Body of pancreas (tissue), 4 donors: ENCODE data around the gene POR. TPM values are rescaled to one million over a fixed set of nuclear protein-coding genes. Genes with fewer than 3 reads are reported as not detected.
A peak's percentile ranks its signal among the peaks of the same experiment; 100 is the strongest.

Experiments
- ATAC-seq: fragments of 150-250 bp; one replicate; pipeline ENCODE4 v1.9.1; 2016
- DNase-seq, 4 donors: peaks; one replicate each; pipeline ENCODE4 v3.0.0-alpha.2; 2019
- H3K27ac ChIP-seq, 4 donors: fragments of 200-600 bp; sonication (generic); 1 replicate in 3 of 4; 2 replicates in 1 of 4; pipeline versions ENCODE4 v1.5.1 to v1.6.1; 2016 to 2019; ENCODE audit warnings: mild to moderate bottlenecking in 1 of 4, mixed read lengths in 1 of 4, moderate library complexity in 1 of 4
- H3K27me3 ChIP-seq, 2 donors: fragments of 200-600 bp; sonication (generic); one replicate each; pipeline ENCODE4 v1.6.0; 2016; ENCODE audit warnings: mild to moderate bottlenecking in 1 of 2
- H3K36me3 ChIP-seq, 2 donors: fragments of 200-600 bp; sonication (generic); replicated peaks in 1 of 2; 2 replicates each; pipeline ENCODE4 v1.5.1; 2016; ENCODE audit warnings: low read depth in 2 of 2; ENCODE audit not compliant: insufficient read depth in 1 of 2
- H3K4me1 ChIP-seq: fragments of 200-600 bp; sonication (generic); one replicate; pipeline ENCODE4 v1.6.0; 2016
- H3K4me3 ChIP-seq, 2 donors: fragments of 200-600 bp; sonication (generic); 1 replicate in 1 of 2; 2 replicates in 1 of 2; pipeline ENCODE4 v1.5.1; 2016 to 2019
- H3K9me3 ChIP-seq, 3 donors: fragments of 200-600 bp; sonication (generic); 1 replicate in 2 of 3; 2 replicates in 1 of 3; pipeline ENCODE4 v1.5.1; 2016
- POLR2A ChIP-seq, 3 donors: fragments of 450-650 bp; IDR thresholded peaks; one replicate each; pipeline ENCODE4 v1.6.1; 2016; ENCODE audit warnings: antibody characterized with exemption in 3 of 3, mild to moderate bottlenecking in 2 of 3
- WGBS, 2 donors: methylation state at CpG; one replicate each; pipeline ENCODE4 v1.1.5; 2017; 5-methylcytosine and 5-hydroxymethylcytosine counted together
- intact Hi-C: fragments of 100-400 bp; cut with DNase I; formaldehyde crosslinking; loops from one replicate; pipeline ENCODE4 v1.15.1; 2023
- total RNA-seq, 2 donors: library from RNA; depleted of rRNA; stranded (reverse); fragments of >200 nt; gene quantifications; one replicate each; pipeline ENCODE4 v1.1.0, GENCODE V29; 2016
- TF ChIP-seq, protein P1 (sequence below), 7 experiments: fragments of 450-650 bp in 4 of 7; fragments of 200-600 bp in 3 of 7; sonication (generic) in 3 of 7; IDR thresholded peaks; one replicate each; pipeline ENCODE4 v1.5.1; 2016 to 2019; ENCODE audit warnings: antibody characterized with exemption in 7 of 7

POR gene
- total RNA-seq, 2 donors from 2014 or later: 54.2 to 118 TPM

DNA sequence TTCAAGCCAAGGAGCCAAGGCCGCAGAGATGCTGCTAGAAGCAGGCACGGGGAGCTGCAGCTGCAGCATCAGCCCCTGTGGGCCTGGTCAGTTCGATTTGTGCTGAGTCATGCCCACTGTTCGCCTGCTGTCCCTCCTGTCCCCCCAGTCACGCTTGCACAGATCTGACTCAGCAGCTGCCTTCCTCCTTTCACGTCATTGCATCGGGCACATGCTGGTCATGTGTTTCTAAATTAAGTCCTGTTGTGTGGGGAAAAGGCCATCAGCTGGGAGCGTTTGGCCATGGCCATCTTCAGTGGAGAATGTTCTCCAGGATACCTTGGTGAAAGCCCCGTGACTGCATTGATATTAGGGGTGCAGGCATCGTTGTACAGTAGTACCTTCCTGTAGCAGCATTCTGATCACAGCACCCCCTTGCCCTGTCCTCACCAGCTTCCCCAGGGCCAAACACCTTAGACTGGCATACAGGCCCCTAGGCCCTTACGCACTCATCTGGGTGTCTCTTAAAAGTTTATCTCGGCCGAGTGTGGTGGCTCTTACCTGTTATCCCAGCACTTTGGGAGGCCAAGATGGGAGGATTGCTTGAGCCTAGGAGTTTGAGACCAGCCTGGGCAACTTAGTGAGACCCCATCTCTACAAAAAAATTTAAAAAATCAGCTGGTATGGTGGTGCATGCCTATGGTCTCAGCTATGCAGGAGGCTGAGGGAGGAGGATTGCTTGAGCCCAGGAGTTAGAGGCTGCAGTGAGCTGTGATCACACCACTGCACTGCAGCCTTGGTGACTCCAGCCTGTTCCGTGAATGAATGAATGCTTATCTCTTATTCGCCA is 23.2 kb downstream of the POR start:
- Histone ChIP-seq H3K27ac (no peak overlapping the region), H3K9me3 (no peaks in the 10 kb centered on the region), H3K36me3 (no peaks in the 10 kb centered on the region), H3K4me3 (no peak overlapping the region), H3K27me3 (no peaks in the 10 kb centered on the region), H3K4me1 (peaks cover 18% of the 10 kb centered on the region)
- 72 to 88% methylated on average over 13 to 15 of the region's 15 CpGs for WGBS, 2 donors
- TF ChIP-seq POLR2A (IDR thresholded peaks at IDR 0.05): no peak
- TF ChIP-seq, protein P1, sequence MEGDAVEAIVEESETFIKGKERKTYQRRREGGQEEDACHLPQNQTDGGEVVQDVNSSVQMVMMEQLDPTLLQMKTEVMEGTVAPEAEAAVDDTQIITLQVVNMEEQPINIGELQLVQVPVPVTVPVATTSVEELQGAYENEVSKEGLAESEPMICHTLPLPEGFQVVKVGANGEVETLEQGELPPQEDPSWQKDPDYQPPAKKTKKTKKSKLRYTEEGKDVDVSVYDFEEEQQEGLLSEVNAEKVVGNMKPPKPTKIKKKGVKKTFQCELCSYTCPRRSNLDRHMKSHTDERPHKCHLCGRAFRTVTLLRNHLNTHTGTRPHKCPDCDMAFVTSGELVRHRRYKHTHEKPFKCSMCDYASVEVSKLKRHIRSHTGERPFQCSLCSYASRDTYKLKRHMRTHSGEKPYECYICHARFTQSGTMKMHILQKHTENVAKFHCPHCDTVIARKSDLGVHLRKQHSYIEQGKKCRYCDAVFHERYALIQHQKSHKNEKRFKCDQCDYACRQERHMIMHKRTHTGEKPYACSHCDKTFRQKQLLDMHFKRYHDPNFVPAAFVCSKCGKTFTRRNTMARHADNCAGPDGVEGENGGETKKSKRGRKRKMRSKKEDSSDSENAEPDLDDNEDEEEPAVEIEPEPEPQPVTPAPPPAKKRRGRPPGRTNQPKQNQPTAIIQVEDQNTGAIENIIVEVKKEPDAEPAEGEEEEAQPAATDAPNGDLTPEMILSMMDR (IDR thresholded peaks at IDR 0.05): no peak
- peak; percentile 45 for ATAC-seq
- intact Hi-C loops: no loop called here
- peak in 3 of 4 donors; percentile 44 to 71 (median 45) for DNase-seq

DNA sequence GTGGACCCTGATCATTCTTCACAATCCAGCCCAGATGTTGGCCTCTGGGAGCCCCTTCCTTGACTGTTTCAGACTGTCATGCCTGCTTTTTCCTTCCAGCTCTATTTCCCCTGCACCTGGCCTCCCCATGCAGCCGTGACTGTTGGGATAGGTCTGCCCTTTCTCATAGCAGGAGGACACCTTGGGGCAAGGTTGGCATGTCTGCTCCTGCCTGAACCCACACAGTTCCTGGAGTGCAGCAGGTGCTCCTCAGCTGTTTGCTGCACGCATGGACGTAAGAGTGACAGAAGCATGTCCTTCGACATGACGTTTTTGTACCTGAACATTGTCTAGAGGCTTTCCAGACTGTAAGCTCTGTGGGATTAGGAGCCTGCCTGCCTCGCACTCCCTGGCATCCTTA is 24.0 kb downstream of the POR start:
- Histone ChIP-seq H3K4me3 (no peak overlapping the region), H3K27ac (no peak overlapping the region), H3K27me3 (no peaks in the 10 kb centered on the region), H3K9me3 (no peaks in the 10 kb centered on the region), H3K4me1 (peaks cover 13% of the 10 kb centered on the region), H3K36me3 (no peaks in the 10 kb centered on the region)
- no peak for TF ChIP-seq POLR2A (IDR thresholded peaks at IDR 0.05)
- TF ChIP-seq, protein P1 (IDR thresholded peaks at IDR 0.05): no peak
- intact Hi-C loops: no loop called here
- no peak for ATAC-seq
- DNase-seq: no peak
- 91 to 92% methylated on average over 6 of the region's 6 CpGs for WGBS, 2 donors

GRCh38 chr7:75943864-75944263 is 28.9 kb downstream of the POR start:
- DNase-seq (no peak), ATAC-seq (no peak)
- Histone ChIP-seq H3K4me1 (peaks cover 33% of the 10 kb centered on the region), H3K9me3 (no peaks in the 10 kb centered on the region), H3K27me3 (no peaks in the 10 kb centered on the region), H3K27ac (no peak overlapping the region), H3K36me3 (no peaks in the 10 kb centered on the region), H3K4me3 (no peak overlapping the region)
- TF ChIP-seq, protein P1 (IDR thresholded peaks at IDR 0.05): no peak
- TF ChIP-seq POLR2A (IDR thresholded peaks at IDR 0.05): no peak
- WGBS, 2 donors: 90 to 96% methylated on average over 6 of the region's 6 CpGs
- intact Hi-C loops: no loop called here

DNA sequence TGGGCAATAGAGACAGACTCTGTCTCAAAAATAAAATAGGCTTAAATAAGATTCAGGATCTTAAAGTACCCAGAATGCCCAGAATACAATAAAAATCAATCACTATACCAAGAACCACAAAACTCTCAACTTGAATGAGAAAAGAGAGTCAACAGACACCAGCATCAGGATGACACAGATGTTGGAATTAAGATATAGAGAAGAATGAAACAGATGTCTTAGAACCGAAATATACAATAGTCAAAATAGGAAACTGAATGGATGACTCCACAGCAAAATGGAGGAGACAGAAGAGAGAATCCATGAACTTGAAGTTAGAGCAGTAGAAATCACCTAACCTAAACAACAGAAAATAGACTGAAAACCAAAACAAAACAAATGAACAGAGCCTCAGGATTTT is 29.6 kb downstream of the POR start:
- DNase-seq (no peak), ATAC-seq (no peak)
- peaks cover 35% of the 10 kb centered on the region for H3K4me1 ChIP-seq
- WGBS, 2 donors: 90 to 96% methylated on average over 1 of the region's 1 CpG
- H3K4me3 ChIP-seq: no peak overlapping the region
- peak overlapping the region in 1 of 4 donors; percentile 81 for H3K27ac ChIP-seq
- TF ChIP-seq, protein P1 (IDR thresholded peaks at IDR 0.05): no peak
- no peak for TF ChIP-seq POLR2A (IDR thresholded peaks at IDR 0.05)
- intact Hi-C loops: no loop called here
- no peaks in the 10 kb centered on the region for H3K36me3 ChIP-seq
- no peaks in the 10 kb centered on the region for H3K27me3 ChIP-seq
- no peaks in the 10 kb centered on the region for H3K9me3 ChIP-seq
